Erythroblast (primary cell): ENCODE data around the gene MPHOSPH10.
"Not testable (repeated sequence)": the region's sequence is repeated elsewhere in the genome, so short reads cannot be mapped to it uniquely, and the experiment has no call there.

Experiments used
- DNase-seq, 2 experiments: peaks; one replicate each; lab custom pipeline; 2025; lab: John Stamatoyannopoulos, UW
- GATA1 ChIP-seq: IDR thresholded peaks from 2 replicates; pipeline ENCODE4 v1.6.1; 2011; ENCODE audit warnings: low read depth, mild to moderate bottlenecking, control low read depth, low read length, moderate library complexity
- POLR2A ChIP-seq: IDR thresholded peaks from 2 replicates; pipeline ENCODE4 v1.6.1; 2011; ENCODE audit warnings: mild to moderate bottlenecking, low read length

Gene MPHOSPH10

DNA sequence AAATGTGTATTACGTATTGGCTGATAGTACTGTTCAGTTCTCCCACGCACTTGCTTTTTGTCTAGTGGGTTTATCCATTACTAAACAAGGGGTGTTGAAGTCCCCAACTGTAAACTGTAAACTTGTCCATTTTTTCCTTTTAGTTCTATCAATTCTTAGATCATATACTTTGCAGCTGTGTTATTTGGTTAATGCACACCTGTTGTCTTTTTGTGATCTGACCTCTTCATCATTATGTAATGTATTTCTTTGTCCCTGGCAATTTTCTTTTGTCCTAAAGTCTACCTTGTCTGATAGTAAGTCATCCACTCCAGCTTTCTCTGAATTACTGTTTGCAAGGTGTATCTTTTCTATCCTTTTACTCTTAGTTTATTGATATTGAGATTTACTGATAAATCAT lies 22.3 kb upstream of the MPHOSPH10 start:
- TF ChIP-seq POLR2A = no peak
- no peak for TF ChIP-seq GATA1
- no peak for DNase-seq

- no peak for DNase-seq
- TF ChIP-seq GATA1 (no peak), POLR2A (no peak)
Measured at GRCh38 chr2:71113843-71114242, 16.6 kb upstream of the MPHOSPH10 start.

DNA sequence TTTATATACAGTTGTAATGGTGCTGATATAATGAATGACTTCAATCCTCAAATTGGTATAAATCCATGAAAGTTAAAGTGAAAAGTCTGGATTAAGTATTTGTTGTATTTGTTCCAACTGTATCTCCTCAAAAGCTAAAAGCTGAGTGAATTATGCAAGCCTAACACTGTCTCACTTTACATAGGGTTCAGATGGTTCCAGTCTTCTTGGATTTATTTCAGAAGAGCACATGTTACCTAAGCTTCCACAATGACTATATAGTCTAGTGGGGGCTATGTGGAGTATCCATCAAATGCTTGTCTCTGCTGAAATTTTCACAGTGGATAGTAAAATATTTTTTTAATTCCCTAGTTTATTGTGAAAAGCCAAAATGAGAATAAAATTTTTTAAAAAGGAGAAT lies 13.4 kb upstream of the MPHOSPH10 start:
- no peak for TF ChIP-seq POLR2A
- TF ChIP-seq GATA1 = no peak
- no peak for DNase-seq

DNA sequence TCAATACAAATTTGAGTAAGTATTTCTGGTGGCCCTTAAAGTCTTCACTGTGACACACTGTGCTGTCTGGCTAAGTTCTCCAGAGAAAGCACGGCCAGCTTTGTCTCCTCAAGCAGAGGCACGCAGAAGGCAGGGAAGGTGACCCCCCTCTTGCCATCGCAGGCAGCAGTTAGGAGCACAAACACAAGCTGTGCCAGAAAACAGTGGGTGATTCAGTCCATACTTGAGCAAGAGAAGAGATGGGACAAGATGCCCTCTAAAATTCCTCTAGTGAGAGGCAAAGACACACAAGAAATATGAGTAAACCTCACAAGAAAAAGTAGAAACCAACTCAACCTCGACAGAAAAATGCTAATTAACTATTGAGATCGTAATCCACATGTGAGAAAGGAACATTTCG lies 10.2 kb upstream of the MPHOSPH10 start:
- TF ChIP-seq GATA1 (no peak), POLR2A (no peak)
- DNase-seq = no peak

GRCh38 chr2:71121479-71121878 lies 9.0 kb upstream of the MPHOSPH10 start:
- TF ChIP-seq GATA1 (no peak), POLR2A (no peak)
- no peak for DNase-seq

- DNase-seq = peak; percentile 57 to 78
- TF ChIP-seq POLR2A = no peak
- TF ChIP-seq GATA1 = no peak
Measured at GRCh38 chr2:71122387-71123298, 7.8 kb upstream of the MPHOSPH10 start.

DNA sequence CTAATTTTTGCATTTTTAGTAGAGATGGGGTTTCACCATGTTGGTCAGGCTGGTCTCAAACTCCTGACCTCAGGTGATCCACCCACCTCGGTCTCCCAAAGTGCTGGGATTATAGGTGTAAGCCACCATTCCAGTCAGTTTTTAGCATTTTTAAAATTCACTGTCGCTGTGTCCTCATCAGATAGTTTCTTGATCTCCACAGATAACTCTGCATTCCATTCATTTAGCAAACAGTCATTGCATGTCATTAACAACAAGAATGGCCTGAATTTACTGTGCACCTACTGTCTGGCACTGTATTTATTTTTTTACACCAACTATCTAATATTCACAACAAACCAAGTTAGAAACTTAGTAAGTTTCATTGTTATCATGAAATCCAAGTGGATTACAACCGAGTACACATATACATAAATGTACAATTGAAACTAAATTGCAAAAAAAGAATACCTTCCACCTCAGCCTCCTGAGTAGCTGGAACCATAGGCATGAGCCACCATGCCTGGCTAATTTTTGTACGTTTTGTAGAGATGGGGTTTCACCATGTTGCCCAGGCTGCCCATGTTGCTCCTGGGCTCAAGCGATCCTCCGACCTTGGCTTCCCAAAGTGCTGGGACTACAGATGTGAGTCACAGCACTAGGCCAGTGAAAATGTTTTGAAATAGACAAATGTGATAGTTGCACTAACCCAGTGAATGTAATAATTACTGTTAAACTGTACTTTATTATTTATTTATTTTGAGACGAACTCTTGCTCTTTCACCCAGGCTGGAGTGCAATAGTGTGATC lies 4.7 kb upstream of the MPHOSPH10 start:
- DNase-seq = no peak
- no peak for TF ChIP-seq GATA1
- TF ChIP-seq POLR2A = no peak

DNA sequence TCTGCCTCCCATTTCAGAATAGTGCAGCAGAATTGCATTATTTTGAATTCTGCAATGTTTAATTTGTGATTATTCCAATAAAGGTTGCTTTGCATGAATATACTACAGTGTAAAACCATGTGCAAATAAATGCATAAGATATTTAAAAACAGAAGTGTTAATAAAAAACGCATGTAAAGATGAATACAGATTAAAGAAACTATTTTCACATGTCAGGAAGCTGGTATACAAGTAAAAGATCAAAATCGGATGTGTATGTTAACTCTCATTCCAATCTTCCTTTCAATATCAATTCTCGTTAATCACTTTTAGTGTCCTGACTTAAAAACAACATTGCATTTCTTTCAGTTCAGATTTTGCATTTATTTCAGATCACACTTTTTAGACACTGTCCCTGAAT lies 3.5 kb upstream of the MPHOSPH10 start:
- no peak for TF ChIP-seq GATA1
- no peak for TF ChIP-seq POLR2A
- DNase-seq = no peak

- peak; percentile 28 to 34 for DNase-seq
- TF ChIP-seq GATA1 (no peak), POLR2A (no peak)
Measured at GRCh38 chr2:71129114-71129901, 1.1 kb upstream of the MPHOSPH10 start.

GRCh38 chr2:71129902-71130151 lies 607 bp upstream of the MPHOSPH10 start:
- TF ChIP-seq GATA1 (no peak), POLR2A (no peak)
- no peak for DNase-seq

GRCh38 chr2:71130905-71131244 lies 441 bp downstream of the MPHOSPH10 start:
- DNase-seq = peak; percentile 69 to 71
- TF ChIP-seq GATA1 = no peak
- TF ChIP-seq POLR2A = no peak

DNA sequence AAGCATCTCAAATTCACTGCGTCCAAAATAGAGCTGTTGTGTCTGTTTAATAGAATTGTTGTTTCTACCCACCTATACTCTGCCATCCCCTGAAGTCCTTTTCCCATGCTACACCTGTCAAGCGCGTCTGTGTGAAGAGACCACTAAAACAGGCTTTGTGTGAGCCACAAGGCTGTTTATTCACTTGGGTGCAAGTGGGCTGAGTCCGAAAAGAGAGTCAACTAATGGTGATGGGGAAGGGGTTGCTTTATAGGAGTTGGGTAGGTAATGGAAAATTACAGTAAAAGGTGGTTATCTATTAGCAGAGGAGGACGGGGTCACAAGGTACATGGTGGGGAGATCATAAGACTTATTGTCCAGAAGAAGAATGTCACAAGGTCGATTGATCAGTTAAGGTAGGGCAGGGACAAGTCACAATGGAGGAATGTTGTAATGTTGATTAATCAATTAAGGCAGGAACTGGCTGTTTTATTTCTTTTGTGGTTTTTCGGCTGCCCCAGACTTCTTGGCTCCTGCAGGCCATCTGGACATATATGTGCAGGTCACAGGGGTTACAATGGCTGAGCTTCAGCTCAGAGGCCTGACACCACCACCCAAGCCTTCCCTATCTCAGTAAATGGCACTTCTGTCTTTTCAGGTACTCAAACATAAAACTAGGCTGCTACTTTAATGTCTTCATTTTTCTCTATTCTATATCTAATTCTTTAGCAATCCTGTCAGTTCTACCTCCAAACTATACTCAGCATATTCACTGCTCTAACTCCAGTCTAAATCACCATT lies 1.1 kb downstream of the MPHOSPH10 start:
- DNase-seq = not testable (repeated sequence)

DNA sequence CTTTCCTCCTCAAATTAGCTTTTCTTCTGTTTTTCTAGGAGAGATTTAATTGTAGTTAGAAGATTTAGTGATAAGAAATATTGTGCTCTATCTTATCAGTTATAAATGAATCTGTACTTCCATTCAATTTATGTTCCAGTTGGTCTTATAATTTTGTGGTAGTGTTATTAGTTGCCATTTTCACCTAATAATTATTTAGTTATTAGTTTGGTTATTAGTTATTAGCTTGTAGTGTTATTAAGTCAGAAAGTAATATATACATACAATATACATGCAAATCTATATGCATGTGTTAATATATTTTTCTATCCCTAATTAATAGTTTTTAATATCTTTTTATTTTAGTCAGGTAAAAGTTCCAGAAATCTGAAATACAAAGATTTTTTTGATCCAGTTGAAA lies 3.2 kb downstream of the MPHOSPH10 start:
- no peak for DNase-seq

More for the DNA sequence above, 3.2 kb downstream of the MPHOSPH10 start:
- no peak for TF ChIP-seq GATA1
- TF ChIP-seq POLR2A = no peak
